Fibroblast of skin of right biceps (primary cell): Measurements from ENCODE around the gene PSENEN.
"Not testable (repeated sequence)": the region's sequence is repeated elsewhere in the genome, so short reads cannot be mapped to it uniquely, and the experiment has no call there.

Experiments used
- DNase-seq: peaks from one replicate; pipeline ENCODE4 v3.0.0-alpha.2; 2013

Gene PSENEN

GRCh38 chr19:35719402-35720162, 25.9 kb upstream of the PSENEN start:
- no peak for DNase-seq

- DNase-seq: no peak
Observed at GRCh38 chr19:35720163-35720524, 25.3 kb upstream of the PSENEN start.

GRCh38 chr19:35720648-35721047, 24.8 kb upstream of the PSENEN start:
- DNase-seq: no peak

GRCh38 chr19:35721374-35721773, 24.1 kb upstream of the PSENEN start:
- DNase-seq: no peak

GRCh38 chr19:35722461-35722860, 23.0 kb upstream of the PSENEN start:
- DNase-seq: no peak

- no peak for DNase-seq
Observed at GRCh38 chr19:35722897-35723296, 22.6 kb upstream of the PSENEN start.

- no peak for DNase-seq
Observed at GRCh38 chr19:35723671-35724070, 21.8 kb upstream of the PSENEN start.

GRCh38 chr19:35724132-35724531, 21.3 kb upstream of the PSENEN start:
- DNase-seq: not testable (repeated sequence)

- DNase-seq: no peak
Observed at GRCh38 chr19:35724560-35724959, 20.9 kb upstream of the PSENEN start.

- DNase-seq: no peak
Observed at GRCh38 chr19:35725216-35725861, 20.1 kb upstream of the PSENEN start.

GRCh38 chr19:35727053-35727955, 18.1 kb upstream of the PSENEN start:
- DNase-seq: no peak

GRCh38 chr19:35727956-35728706, 17.3 kb upstream of the PSENEN start:
- no peak for DNase-seq

- no peak for DNase-seq
Observed at GRCh38 chr19:35729021-35729420, 16.4 kb upstream of the PSENEN start.

- no peak for DNase-seq
Observed at GRCh38 chr19:35729763-35730162, 15.7 kb upstream of the PSENEN start.

- no peak for DNase-seq
Observed at GRCh38 chr19:35730326-35730725, 15.1 kb upstream of the PSENEN start.

GRCh38 chr19:35731353-35731752, 14.1 kb upstream of the PSENEN start:
- no peak for DNase-seq

- no peak for DNase-seq
Observed at GRCh38 chr19:35731779-35732405, 13.6 kb upstream of the PSENEN start.

GRCh38 chr19:35732540-35733179, 12.8 kb upstream of the PSENEN start:
- DNase-seq: no peak

- DNase-seq: no peak
Observed at GRCh38 chr19:35733180-35734125, 12.0 kb upstream of the PSENEN start.

- DNase-seq: no peak
Observed at GRCh38 chr19:35734273-35734672, 11.2 kb upstream of the PSENEN start.

- no peak for DNase-seq
Observed at GRCh38 chr19:35734889-35735288, 10.6 kb upstream of the PSENEN start.
